ENCODE data around the gene EPC2.
"Not testable (repeated sequence)": the region's sequence is repeated elsewhere in the genome, so short reads cannot be mapped to it uniquely, and the experiment has no call there.

Gene EPC2

DNA sequence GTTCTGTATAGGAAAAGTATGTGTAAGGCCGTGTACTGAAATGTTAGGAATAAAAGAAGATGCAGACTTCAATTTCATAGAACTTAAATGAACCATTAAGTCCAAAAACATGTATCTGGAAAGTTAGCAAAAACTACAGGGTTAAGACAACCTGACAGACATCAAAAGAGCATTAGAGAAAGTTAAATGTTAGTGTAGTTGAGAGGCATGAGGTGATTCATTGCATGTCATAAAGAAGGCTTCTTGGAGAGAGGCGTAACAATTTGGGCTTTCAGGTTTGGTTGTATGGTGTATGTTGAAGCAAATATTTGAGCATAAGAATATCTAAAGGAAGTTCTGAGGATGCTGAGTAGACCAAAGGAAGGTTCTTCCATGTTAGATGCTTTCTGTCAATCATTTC, 6.3 kb downstream of the EPC2 start:
- peaks cover 17 to 29% of the 10 kb centered on the region in 2 donors for H3K4me1 ChIP-seq (ENCODE audit: control insufficient read depth in 1 of 2, insufficient read depth in 2 of 2, low read length in 2 of 2)
- H3K4me3 ChIP-seq (ENCODE audit: low read depth in 1 of 2, low read length in 2 of 2) = no peak overlapping the region
- no peaks in the 10 kb centered on the region for H3K9me3 ChIP-seq (ENCODE audit: control insufficient read depth in 1 of 2, low read length in 2 of 2)
- H3K27me3 ChIP-seq (ENCODE audit: control insufficient read depth in 1 of 2, insufficient read depth in 2 of 2, low read length in 2 of 2) = no peaks in the 10 kb centered on the region
- H3K27ac ChIP-seq (ENCODE audit: low read depth, low read length) = no peak overlapping the region
- H3K36me3 ChIP-seq (ENCODE audit: control insufficient read depth in 1 of 2, insufficient read depth in 2 of 2, low read length in 2 of 2) = no peaks in the 10 kb centered on the region
- H3K9ac ChIP-seq (ENCODE audit: low read depth in 1 of 2, low read length in 2 of 2) = no peak overlapping the region

DNA sequence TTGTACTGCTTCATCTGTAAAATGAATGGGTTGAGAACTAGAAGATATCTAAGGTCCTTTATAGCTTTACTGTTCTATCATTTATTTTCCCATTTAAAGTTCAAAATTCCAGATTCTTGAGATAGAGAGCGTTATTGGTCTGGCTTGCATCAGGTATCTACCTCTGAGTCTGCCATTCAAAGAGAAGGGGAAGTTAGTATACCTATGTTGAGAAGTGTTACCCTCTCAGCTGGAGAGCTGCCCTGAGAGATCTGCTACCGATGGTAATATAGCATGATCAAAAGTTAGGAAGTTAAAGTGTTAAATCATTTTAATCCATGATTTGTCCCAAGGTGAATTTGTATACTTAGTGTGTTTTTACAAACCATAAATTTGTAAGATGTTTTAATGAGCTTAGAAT, 7.4 kb downstream of the EPC2 start:
- H3K27ac ChIP-seq (ENCODE audit: low read depth, low read length) = no peak overlapping the region
- no peak overlapping the region for H3K9ac ChIP-seq (ENCODE audit: low read depth in 1 of 2, low read length in 2 of 2)
- H3K4me3 ChIP-seq (ENCODE audit: low read depth in 1 of 2, low read length in 2 of 2) = no peak overlapping the region
- no peaks in the 10 kb centered on the region for H3K27me3 ChIP-seq (ENCODE audit: control insufficient read depth in 1 of 2, insufficient read depth in 2 of 2, low read length in 2 of 2)
- peaks cover 17 to 29% of the 10 kb centered on the region in 2 donors for H3K4me1 ChIP-seq (ENCODE audit: control insufficient read depth in 1 of 2, insufficient read depth in 2 of 2, low read length in 2 of 2)
- no peaks in the 10 kb centered on the region for H3K9me3 ChIP-seq (ENCODE audit: control insufficient read depth in 1 of 2, low read length in 2 of 2)
- H3K36me3 ChIP-seq (ENCODE audit: control insufficient read depth in 1 of 2, insufficient read depth in 2 of 2, low read length in 2 of 2) = no peaks in the 10 kb centered on the region

DNA sequence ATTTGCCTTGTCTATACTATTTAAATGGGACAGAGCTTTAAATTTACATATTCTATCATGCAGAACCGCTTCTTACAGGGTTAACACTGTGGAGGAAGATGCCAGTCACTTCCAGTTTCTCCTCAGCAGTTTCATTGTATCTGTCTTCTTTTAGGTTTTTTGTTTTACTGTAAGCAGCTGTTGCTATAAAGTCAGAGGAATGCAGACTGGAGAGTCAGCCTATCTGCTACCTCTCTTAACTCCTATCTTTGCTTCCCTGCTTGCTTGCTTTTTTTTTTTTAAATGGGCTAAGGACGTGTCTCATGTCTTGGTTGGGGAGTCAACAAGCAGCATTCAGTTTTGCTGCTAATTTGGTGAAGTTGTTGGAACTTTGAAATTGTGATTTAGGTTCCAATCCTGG, 8.9 kb downstream of the EPC2 start:
- no peaks in the 10 kb centered on the region for H3K27me3 ChIP-seq (ENCODE audit: control insufficient read depth in 1 of 2, insufficient read depth in 2 of 2, low read length in 2 of 2)
- no peak overlapping the region for H3K9ac ChIP-seq (ENCODE audit: low read depth in 1 of 2, low read length in 2 of 2)
- peaks cover 20 to 37% of the 10 kb centered on the region in 2 donors for H3K4me1 ChIP-seq (ENCODE audit: control insufficient read depth in 1 of 2, insufficient read depth in 2 of 2, low read length in 2 of 2)
- no peaks in the 10 kb centered on the region for H3K36me3 ChIP-seq (ENCODE audit: control insufficient read depth in 1 of 2, insufficient read depth in 2 of 2, low read length in 2 of 2)
- no peaks in the 10 kb centered on the region for H3K9me3 ChIP-seq (ENCODE audit: control insufficient read depth in 1 of 2, low read length in 2 of 2)
- H3K4me3 ChIP-seq (ENCODE audit: low read depth in 1 of 2, low read length in 2 of 2) = no peak overlapping the region
- no peak overlapping the region for H3K27ac ChIP-seq (ENCODE audit: low read depth, low read length)

DNA sequence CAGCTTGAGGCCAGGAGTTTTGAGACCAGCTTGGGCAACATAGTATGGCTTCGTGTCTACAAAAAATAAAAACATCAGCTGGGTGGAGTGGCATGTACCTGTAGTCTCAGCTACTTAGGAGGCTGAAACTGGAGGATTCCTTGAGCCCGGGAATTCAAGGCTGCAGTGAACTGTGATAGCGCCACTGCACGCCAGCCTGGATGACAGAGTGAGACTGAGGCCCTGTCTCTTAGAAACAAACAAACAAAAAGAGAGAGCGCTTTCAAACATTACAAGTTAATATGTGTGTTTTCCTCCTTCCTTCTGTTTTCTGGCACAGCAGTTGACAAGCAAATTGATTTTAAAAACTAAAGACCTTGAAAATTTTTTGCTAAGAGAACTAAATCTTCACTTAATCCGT, 9.9 kb downstream of the EPC2 start:
- peaks cover 20 to 43% of the 10 kb centered on the region in 2 donors for H3K4me1 ChIP-seq (ENCODE audit: control insufficient read depth in 1 of 2, insufficient read depth in 2 of 2, low read length in 2 of 2)
- H3K9ac ChIP-seq (ENCODE audit: low read depth in 1 of 2, low read length in 2 of 2) = no peak overlapping the region
- H3K27me3 ChIP-seq (ENCODE audit: control insufficient read depth in 1 of 2, insufficient read depth in 2 of 2, low read length in 2 of 2) = no peaks in the 10 kb centered on the region
- no peak overlapping the region for H3K4me3 ChIP-seq (ENCODE audit: low read depth in 1 of 2, low read length in 2 of 2)
- no peaks in the 10 kb centered on the region for H3K36me3 ChIP-seq (ENCODE audit: control insufficient read depth in 1 of 2, insufficient read depth in 2 of 2, low read length in 2 of 2)
- no peaks in the 10 kb centered on the region for H3K9me3 ChIP-seq (ENCODE audit: control insufficient read depth in 1 of 2, low read length in 2 of 2)
- H3K27ac ChIP-seq (ENCODE audit: low read depth, low read length) = no peak overlapping the region

DNA sequence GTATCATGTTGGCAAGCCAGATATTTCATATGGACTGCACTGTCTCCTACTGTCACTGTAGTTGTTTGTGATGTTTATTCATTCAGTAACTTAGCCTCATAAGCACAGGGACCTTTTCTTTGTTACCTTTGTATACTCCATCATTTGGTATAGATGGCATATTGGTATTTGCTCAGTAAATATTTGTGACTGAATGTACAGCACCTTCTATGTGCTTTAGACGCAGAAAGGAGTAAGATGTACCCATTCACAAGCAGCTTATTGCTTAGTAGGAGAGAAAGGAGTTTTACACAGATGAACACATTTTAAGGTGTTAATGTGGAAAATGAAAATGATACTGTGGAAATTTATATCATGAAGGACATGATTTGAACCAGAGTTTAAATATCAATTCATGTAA, 12.0 kb downstream of the EPC2 start:
- no peak overlapping the region for H3K9ac ChIP-seq (ENCODE audit: low read depth in 1 of 2, low read length in 2 of 2)
- H3K4me1 ChIP-seq (ENCODE audit: control insufficient read depth in 1 of 2, insufficient read depth in 2 of 2, low read length in 2 of 2) = peaks cover 18 to 41% of the 10 kb centered on the region in 2 donors
- H3K4me3 ChIP-seq (ENCODE audit: low read depth in 1 of 2, low read length in 2 of 2) = no peak overlapping the region
- H3K36me3 ChIP-seq (ENCODE audit: control insufficient read depth in 1 of 2, insufficient read depth in 2 of 2, low read length in 2 of 2) = no peaks in the 10 kb centered on the region
- no peak overlapping the region for H3K27ac ChIP-seq (ENCODE audit: low read depth, low read length)
- no peaks in the 10 kb centered on the region for H3K27me3 ChIP-seq (ENCODE audit: control insufficient read depth in 1 of 2, insufficient read depth in 2 of 2, low read length in 2 of 2)
- H3K9me3 ChIP-seq (ENCODE audit: control insufficient read depth in 1 of 2, low read length in 2 of 2) = no peaks in the 10 kb centered on the region

DNA sequence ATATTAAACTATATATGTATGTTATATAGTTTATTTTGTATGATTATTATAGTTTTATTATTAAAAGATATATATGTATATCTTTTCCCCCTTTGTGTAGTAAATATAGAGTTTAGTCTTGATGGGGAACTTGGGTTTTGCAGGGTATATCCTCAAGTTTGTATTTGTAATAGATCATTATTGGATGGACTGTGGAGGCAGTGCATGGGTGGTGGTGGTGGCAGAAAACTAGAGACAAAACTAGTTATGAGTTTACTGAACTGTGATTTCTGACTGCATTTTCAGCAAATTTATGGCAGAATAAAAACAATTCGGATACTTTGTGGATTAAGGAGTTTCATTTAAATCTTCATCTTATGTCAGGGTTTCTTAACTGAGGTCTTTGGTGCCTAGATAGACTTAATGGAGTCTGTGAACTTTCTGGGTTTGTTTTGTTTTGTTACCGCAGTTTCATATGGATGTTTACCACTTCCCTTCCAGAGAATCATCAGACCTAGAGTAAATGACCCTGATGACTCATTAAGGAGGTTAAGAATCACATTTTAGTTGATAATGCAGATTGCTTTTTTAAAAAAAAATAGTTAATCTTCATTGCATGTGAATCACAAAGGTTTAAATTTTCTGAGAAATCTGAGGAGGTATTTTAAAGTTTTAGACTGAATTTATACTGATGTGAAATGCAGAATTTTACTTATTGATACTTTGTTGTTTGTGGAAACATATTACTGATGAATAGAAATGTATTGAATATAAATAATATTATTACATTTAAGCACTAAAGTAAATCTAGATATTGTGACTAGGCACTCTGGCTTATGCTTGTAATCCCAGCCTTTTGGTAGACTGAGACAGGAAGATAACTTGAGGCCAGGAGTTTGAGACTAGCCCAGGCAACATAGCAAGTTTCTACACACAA, 14.5 kb downstream of the EPC2 start:
- H3K9ac ChIP-seq (ENCODE audit: low read depth in 1 of 2, low read length in 2 of 2) = no peak overlapping the region
- no peaks in the 10 kb centered on the region for H3K27me3 ChIP-seq (ENCODE audit: control insufficient read depth in 1 of 2, insufficient read depth in 2 of 2, low read length in 2 of 2)
- H3K27ac ChIP-seq (ENCODE audit: low read depth, low read length) = no peak overlapping the region
- H3K36me3 ChIP-seq (ENCODE audit: control insufficient read depth in 1 of 2, insufficient read depth in 2 of 2, low read length in 2 of 2) = no peaks in the 10 kb centered on the region
- peaks cover 3 to 25% of the 10 kb centered on the region in 2 donors for H3K4me1 ChIP-seq (ENCODE audit: control insufficient read depth in 1 of 2, insufficient read depth in 2 of 2, low read length in 2 of 2)
- no peaks in the 10 kb centered on the region for H3K9me3 ChIP-seq (ENCODE audit: control insufficient read depth in 1 of 2, low read length in 2 of 2)
- no peak overlapping the region for H3K4me3 ChIP-seq (ENCODE audit: low read depth in 1 of 2, low read length in 2 of 2)

DNA sequence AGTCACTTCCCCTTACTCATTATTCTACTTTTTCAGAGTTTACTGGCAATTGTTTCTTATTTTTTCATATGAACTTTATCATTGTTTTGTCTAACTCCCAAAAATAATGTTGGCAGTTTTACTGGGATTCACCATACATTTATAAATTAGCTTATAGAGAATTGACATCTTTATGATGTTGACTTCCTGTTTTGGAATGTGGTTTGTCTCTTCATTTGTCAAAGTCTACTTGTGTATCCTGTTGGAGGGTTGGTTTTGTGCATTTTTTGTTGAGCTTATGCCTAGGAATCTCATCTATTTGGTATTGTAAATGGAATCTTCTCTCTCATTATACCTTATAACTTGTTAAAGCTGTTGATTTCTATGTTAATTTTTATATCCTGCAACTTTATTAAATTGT, 16.4 kb downstream of the EPC2 start:
- no peaks in the 10 kb centered on the region for H3K27me3 ChIP-seq (ENCODE audit: control insufficient read depth in 1 of 2, insufficient read depth in 2 of 2, low read length in 2 of 2)
- no peak overlapping the region for H3K9ac ChIP-seq (ENCODE audit: low read depth in 1 of 2, low read length in 2 of 2)
- no peak overlapping the region for H3K4me3 ChIP-seq (ENCODE audit: low read depth in 1 of 2, low read length in 2 of 2)
- no peaks in the 10 kb centered on the region for H3K9me3 ChIP-seq (ENCODE audit: control insufficient read depth in 1 of 2, low read length in 2 of 2)
- peaks cover 3 to 25% of the 10 kb centered on the region in 2 donors for H3K4me1 ChIP-seq (ENCODE audit: control insufficient read depth in 1 of 2, insufficient read depth in 2 of 2, low read length in 2 of 2)
- H3K27ac ChIP-seq (ENCODE audit: low read depth, low read length) = no peak overlapping the region
- no peaks in the 10 kb centered on the region for H3K36me3 ChIP-seq (ENCODE audit: control insufficient read depth in 1 of 2, insufficient read depth in 2 of 2, low read length in 2 of 2)

DNA sequence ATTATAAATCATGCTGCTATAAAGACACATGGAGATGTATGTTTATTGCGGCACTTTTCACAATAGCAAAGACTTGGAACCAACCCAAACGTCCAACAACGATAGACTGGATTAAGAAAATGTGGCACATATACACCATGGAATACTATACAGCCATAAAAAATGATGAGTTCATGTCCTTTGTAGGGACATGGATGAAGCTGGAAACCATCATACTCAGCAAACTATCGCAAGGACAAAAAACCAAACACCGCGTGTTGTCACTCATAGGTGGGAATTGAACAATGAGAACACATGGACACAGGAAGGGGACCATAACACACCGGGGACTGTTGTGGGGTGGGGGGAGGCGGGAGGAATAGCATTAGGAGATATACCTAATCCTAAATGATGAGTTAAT, 17.8 kb downstream of the EPC2 start:
- H3K4me3 ChIP-seq (ENCODE audit: low read depth in 1 of 2, low read length in 2 of 2); H3K9ac ChIP-seq (ENCODE audit: low read depth in 1 of 2, low read length in 2 of 2); H3K27ac ChIP-seq (ENCODE audit: low read depth, low read length); H3K36me3 ChIP-seq (ENCODE audit: control insufficient read depth in 1 of 2, insufficient read depth in 2 of 2, low read length in 2 of 2); H3K9me3 ChIP-seq (ENCODE audit: control insufficient read depth in 1 of 2, low read length in 2 of 2); H3K27me3 ChIP-seq (ENCODE audit: control insufficient read depth in 1 of 2, insufficient read depth in 2 of 2, low read length in 2 of 2): not testable (repeated sequence)
- peaks cover 3 to 22% of the 10 kb centered on the region in 2 donors for H3K4me1 ChIP-seq (ENCODE audit: control insufficient read depth in 1 of 2, insufficient read depth in 2 of 2, low read length in 2 of 2)

DNA sequence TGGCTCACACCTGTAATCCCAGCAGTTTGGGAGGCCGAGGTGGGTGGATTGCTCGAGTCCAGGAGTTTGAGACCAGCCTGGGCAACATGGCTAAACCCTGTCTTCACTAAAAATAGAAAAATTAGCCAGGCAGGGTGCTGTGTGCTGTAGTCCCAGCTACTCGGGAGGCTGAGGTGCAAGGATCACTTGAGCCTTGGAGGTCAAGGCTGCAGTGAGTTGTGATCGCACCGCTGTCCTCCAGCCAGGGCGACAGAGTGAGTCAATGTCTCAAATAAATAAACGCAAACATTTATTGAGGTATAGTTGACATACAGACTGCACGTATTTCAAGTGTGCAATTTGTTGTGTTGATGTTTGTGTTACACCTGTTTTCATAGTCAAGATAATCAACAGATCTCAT, 19.7 kb downstream of the EPC2 start:
- H3K9ac ChIP-seq (ENCODE audit: low read depth in 1 of 2, low read length in 2 of 2) = no peak overlapping the region
- H3K9me3 ChIP-seq (ENCODE audit: control insufficient read depth in 1 of 2, low read length in 2 of 2) = no peaks in the 10 kb centered on the region
- H3K27me3 ChIP-seq (ENCODE audit: control insufficient read depth in 1 of 2, insufficient read depth in 2 of 2, low read length in 2 of 2) = no peaks in the 10 kb centered on the region
- peaks cover 0 to 12% of the 10 kb centered on the region in 2 donors for H3K4me1 ChIP-seq (ENCODE audit: control insufficient read depth in 1 of 2, insufficient read depth in 2 of 2, low read length in 2 of 2)
- no peak overlapping the region for H3K4me3 ChIP-seq (ENCODE audit: low read depth in 1 of 2, low read length in 2 of 2)
- no peaks in the 10 kb centered on the region for H3K36me3 ChIP-seq (ENCODE audit: control insufficient read depth in 1 of 2, insufficient read depth in 2 of 2, low read length in 2 of 2)
- no peak overlapping the region for H3K27ac ChIP-seq (ENCODE audit: low read depth, low read length)

DNA sequence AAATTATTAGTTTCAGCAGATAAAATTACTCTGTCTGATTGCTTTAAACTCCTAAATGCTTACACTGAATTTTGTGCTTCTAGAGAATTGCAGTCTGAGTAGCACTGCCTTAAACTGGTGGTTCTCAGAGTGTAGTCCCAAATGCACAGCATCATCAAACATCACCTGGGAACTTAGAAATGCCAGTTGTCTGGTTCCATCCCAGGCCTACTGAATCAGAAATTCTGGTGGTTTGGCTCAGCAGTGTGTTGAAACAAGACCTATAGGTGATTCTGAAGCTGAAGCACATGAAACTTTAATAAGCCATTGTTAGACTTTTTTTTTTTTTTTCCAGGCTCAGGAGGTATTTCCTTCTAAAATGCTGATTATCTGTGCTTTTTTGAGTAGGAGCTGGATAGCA, 22.0 kb downstream of the EPC2 start:
- Histone ChIP-seq H3K9ac (ENCODE audit: low read depth in 1 of 2, low read length in 2 of 2) (no peak overlapping the region), H3K4me1 (ENCODE audit: control insufficient read depth in 1 of 2, insufficient read depth in 2 of 2, low read length in 2 of 2) (no peaks in the 10 kb centered on the region), H3K9me3 (ENCODE audit: control insufficient read depth in 1 of 2, low read length in 2 of 2) (no peaks in the 10 kb centered on the region), H3K27ac (ENCODE audit: low read depth, low read length) (no peak overlapping the region), H3K4me3 (ENCODE audit: low read depth in 1 of 2, low read length in 2 of 2) (no peak overlapping the region), H3K36me3 (ENCODE audit: control insufficient read depth in 1 of 2, insufficient read depth in 2 of 2, low read length in 2 of 2) (no peaks in the 10 kb centered on the region), H3K27me3 (ENCODE audit: control insufficient read depth in 1 of 2, insufficient read depth in 2 of 2, low read length in 2 of 2) (no peaks in the 10 kb centered on the region)

Data from duodenal mucosa (tissue), 2 donors.